Body of pancreas (tissue), 4 donors: ENCODE results near the gene MAZ. TPM values are rescaled to one million over a fixed set of nuclear protein-coding genes. Genes with fewer than 3 reads are reported as not detected.

ENCODE experiments used
- ATAC-seq: fragments of 150-250 bp; one replicate; pipeline ENCODE4 v1.9.1; 2016
- DNase-seq, 4 donors: peaks; one replicate each; pipeline ENCODE4 v3.0.0-alpha.2; 2019
- H3K27ac ChIP-seq, 4 donors: fragments of 200-600 bp; sonication (generic); 1 replicate in 3 of 4; 2 replicates in 1 of 4; pipeline versions ENCODE4 v1.5.1 to v1.6.1; 2016 to 2019; ENCODE audit warnings: mild to moderate bottlenecking in 1 of 4, mixed read lengths in 1 of 4, moderate library complexity in 1 of 4
- H3K27me3 ChIP-seq, 2 donors: fragments of 200-600 bp; sonication (generic); one replicate each; pipeline ENCODE4 v1.6.0; 2016; ENCODE audit warnings: mild to moderate bottlenecking in 1 of 2
- H3K36me3 ChIP-seq, 2 donors: fragments of 200-600 bp; sonication (generic); replicated peaks in 1 of 2; 2 replicates each; pipeline ENCODE4 v1.5.1; 2016; ENCODE audit warnings: low read depth in 2 of 2; ENCODE audit not compliant: insufficient read depth in 1 of 2
- H3K4me1 ChIP-seq: fragments of 200-600 bp; sonication (generic); one replicate; pipeline ENCODE4 v1.6.0; 2016
- H3K4me3 ChIP-seq, 2 donors: fragments of 200-600 bp; sonication (generic); 1 replicate in 1 of 2; 2 replicates in 1 of 2; pipeline ENCODE4 v1.5.1; 2016 to 2019
- H3K9me3 ChIP-seq, 3 donors: fragments of 200-600 bp; sonication (generic); 1 replicate in 2 of 3; 2 replicates in 1 of 3; pipeline ENCODE4 v1.5.1; 2016
- CTCF ChIP-seq, 7 experiments: fragments of 450-650 bp in 4 of 7; fragments of 200-600 bp in 3 of 7; sonication (generic) in 3 of 7; IDR thresholded peaks; one replicate each; pipeline ENCODE4 v1.5.1; 2016 to 2019; ENCODE audit warnings: antibody characterized with exemption in 7 of 7
- POLR2A ChIP-seq, 3 donors: fragments of 450-650 bp; IDR thresholded peaks; one replicate each; pipeline ENCODE4 v1.6.1; 2016; ENCODE audit warnings: antibody characterized with exemption in 3 of 3, mild to moderate bottlenecking in 2 of 3
- WGBS, 2 donors: methylation state at CpG; one replicate each; pipeline ENCODE4 v1.1.5; 2017; 5-methylcytosine and 5-hydroxymethylcytosine counted together
- intact Hi-C: fragments of 100-400 bp; cut with DNase I; formaldehyde crosslinking; loops from one replicate; pipeline ENCODE4 v1.15.1; 2023
- total RNA-seq, 2 donors: library from RNA; depleted of rRNA; stranded (reverse); fragments of >200 nt; gene quantifications; one replicate each; pipeline ENCODE4 v1.1.0, GENCODE V29; 2016

The MAZ gene
- total RNA-seq, 2 donors from 2014 or later, result 57.9 to 125 TPM

- Histone ChIP-seq H3K36me3 (no peaks in the 10 kb centered on the region), H3K4me3 (no peak overlapping the region), H3K9me3 (no peaks in the 10 kb centered on the region), H3K4me1 (peaks cover 65% of the 10 kb centered on the region), H3K27ac (peak overlapping the region in 1 of 4 donors; percentile 89), H3K27me3 (no peaks in the 10 kb centered on the region)
- 79 to 83% methylated on average over 7 of the region's 9 CpGs for WGBS, 2 donors
- intact Hi-C loops, result no loop called here
- DNase-seq, result no peak
- TF ChIP-seq CTCF (IDR thresholded peaks at IDR 0.05) (no peak), POLR2A (IDR thresholded peaks at IDR 0.05) (no peak)
- no peak for ATAC-seq
These were observed 6.7 kb downstream of the MAZ start for GRCh38 chr16:29812754-29813643.

GRCh38 chr16:29813644-29814562, 7.6 kb downstream of the MAZ start:
- H3K27ac ChIP-seq, result no peak overlapping the region
- TF ChIP-seq CTCF (IDR thresholded peaks at IDR 0.05) (no peak), POLR2A (IDR thresholded peaks at IDR 0.05) (no peak)
- ATAC-seq (no peak), DNase-seq (no peak)
- no peaks in the 10 kb centered on the region for H3K27me3 ChIP-seq
- intact Hi-C loops, result no loop called here
- 78 to 87% methylated on average over 22 to 24 of the region's 24 CpGs for WGBS, 2 donors
- H3K36me3 ChIP-seq, result no peaks in the 10 kb centered on the region
- H3K4me3 ChIP-seq, result no peak overlapping the region
- H3K9me3 ChIP-seq, result no peaks in the 10 kb centered on the region
- peaks cover 65% of the 10 kb centered on the region for H3K4me1 ChIP-seq

GRCh38 chr16:29814592-29814991, 8.3 kb downstream of the MAZ start:
- Histone ChIP-seq H3K9me3 (no peaks in the 10 kb centered on the region), H3K36me3 (no peaks in the 10 kb centered on the region), H3K27me3 (no peaks in the 10 kb centered on the region), H3K4me1 (peaks cover 65% of the 10 kb centered on the region), H3K27ac (no peak overlapping the region), H3K4me3 (no peak overlapping the region)
- ATAC-seq (no peak), DNase-seq (no peak)
- WGBS, 2 donors, result 93 to 98% methylated on average over 5 of the region's 5 CpGs
- TF ChIP-seq POLR2A (IDR thresholded peaks at IDR 0.05) (no peak), CTCF (IDR thresholded peaks at IDR 0.05) (no peak)
- intact Hi-C loops, result no loop called here

GRCh38 chr16:29815032-29815721, 8.8 kb downstream of the MAZ start:
- intact Hi-C loops, result no loop called here
- no peak for ATAC-seq
- H3K4me1 ChIP-seq, result peaks cover 65% of the 10 kb centered on the region
- H3K36me3 ChIP-seq, result no peaks in the 10 kb centered on the region
- H3K27me3 ChIP-seq, result no peaks in the 10 kb centered on the region
- H3K27ac ChIP-seq, result peak overlapping the region in 3 of 4 donors; percentile 85 to 97 (median 97)
- peak in 2 of 4 donors; percentile 38 to 47 for DNase-seq
- TF ChIP-seq CTCF (IDR thresholded peaks at IDR 0.05), result no peak
- TF ChIP-seq POLR2A (IDR thresholded peaks at IDR 0.05), result no peak
- H3K9me3 ChIP-seq, result no peaks in the 10 kb centered on the region
- 11 to 16% methylated on average over 35 to 39 of the region's 39 CpGs for WGBS, 2 donors
- no peak overlapping the region for H3K4me3 ChIP-seq
